Right renal cortex interstitium (tissue), 3 donors: ENCODE measurements around the gene CCR1. TPM values are rescaled to one million over a fixed set of nuclear protein-coding genes. Genes with fewer than 3 reads are reported as not detected.

Source experiments
- DNase-seq, 3 donors: peaks; one replicate each; pipeline ENCODE4 v3.0.0-alpha.2; 2013; ENCODE audit warnings: low read depth in 3 of 3, low spot score in 2 of 3
- polyA plus RNA-seq, 3 donors: library from polyadenylated mRNA; unstranded; fragments of 120-200 nt; gene quantifications; one replicate each; pipeline ENCODE4 v1.2.1, GENCODE V29; 2013; ENCODE audit not compliant: insufficient read length in 3 of 3

CCR1 gene
- 1 to 10 TPM; 1.7 to 2.6 (median 2.4) TPM for polyA plus RNA-seq

DNA sequence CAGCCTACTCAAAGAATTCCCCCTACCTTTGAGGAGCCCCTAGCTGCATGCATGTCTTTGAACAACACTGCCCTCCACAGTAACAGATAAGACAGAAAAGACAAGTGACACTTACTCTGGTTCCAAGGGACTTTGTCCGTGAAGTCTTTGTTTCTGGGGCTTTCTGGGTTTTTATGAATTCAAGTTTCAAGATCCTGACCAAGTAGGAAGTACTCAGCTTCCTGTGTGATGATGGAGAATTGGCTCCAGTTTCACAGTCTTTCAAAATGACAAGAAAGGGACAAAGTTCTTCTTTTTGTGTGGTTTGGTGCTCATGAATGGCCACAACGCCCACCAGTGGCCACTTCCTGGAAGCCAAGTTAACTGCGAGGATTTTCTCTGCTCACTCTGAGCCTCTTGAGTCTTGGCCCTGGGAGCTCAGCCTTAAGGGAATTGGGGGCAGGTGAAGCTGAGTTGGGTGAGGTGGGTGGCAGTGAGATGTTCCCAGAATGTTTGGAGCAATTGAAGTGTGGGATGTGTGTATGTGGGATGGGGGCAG lies at the start of gene CCR1:
TSS of gene CCR1 (minus strand) at position 147 of the 538 bp plus-strand sequence. CDS start 4,000 bp downstream, outside the sequence.
- peak in 1 of 3 donors; percentile 13 for DNase-seq

DNA sequence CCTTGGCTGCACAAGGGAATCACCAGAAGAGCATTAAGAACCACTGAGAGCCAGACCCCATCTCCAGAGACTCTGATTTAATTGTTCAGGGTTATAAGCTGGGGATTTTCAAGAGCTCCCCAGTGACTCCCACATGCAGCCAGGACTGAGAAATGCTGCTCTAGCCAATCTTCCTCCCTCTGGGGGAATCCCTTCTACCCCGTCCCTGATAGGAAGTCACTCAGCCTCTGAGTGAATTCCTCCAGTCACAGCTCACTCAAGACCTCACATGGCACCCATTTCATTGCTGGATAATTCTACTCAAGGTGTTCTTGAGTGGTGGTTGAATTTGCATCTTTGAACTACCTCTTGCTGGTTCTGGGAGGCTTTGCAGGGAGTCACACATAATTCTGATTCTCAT lies 44.9 kb upstream of the CCR1 start:
- DNase-seq: no peak

DNA sequence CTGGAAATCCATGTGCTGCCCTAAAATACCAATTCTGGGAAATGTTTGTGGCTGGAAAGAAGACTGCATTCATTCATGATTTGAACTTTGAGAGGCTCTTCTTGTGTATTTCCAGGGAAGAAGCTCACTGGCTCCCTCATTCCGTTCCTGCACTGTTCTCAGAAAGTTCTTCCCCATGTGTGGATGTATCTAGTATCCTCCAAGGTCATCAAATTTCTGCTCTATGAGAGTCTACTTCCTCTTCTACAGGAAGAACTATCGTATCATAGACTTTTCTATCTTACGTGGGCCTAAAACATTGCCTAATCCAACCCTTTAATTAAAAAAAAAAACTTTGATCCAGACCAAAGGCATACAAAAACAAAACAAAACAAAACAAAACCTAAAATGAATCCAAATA lies 37.0 kb upstream of the CCR1 start:
- DNase-seq: no peak

DNA sequence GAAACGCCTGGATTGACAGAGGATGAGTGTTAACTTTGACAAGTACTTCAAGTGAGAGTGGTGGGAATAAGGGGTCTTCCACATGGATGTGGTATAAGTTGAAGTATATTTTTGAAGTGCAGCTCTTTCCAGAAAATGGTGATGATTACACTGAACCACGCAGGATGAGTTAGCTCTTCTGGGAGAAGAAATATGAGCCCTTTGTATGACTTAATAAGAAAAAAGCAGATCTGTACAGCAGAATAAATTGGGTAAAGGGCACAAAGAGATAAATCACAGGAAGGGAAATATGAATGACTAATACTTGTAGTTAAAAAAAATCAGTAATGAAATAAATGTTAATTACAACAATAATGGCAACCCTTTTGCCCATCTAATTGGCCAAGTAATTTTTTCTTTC lies 35.4 kb upstream of the CCR1 start:
- no peak for DNase-seq

DNA sequence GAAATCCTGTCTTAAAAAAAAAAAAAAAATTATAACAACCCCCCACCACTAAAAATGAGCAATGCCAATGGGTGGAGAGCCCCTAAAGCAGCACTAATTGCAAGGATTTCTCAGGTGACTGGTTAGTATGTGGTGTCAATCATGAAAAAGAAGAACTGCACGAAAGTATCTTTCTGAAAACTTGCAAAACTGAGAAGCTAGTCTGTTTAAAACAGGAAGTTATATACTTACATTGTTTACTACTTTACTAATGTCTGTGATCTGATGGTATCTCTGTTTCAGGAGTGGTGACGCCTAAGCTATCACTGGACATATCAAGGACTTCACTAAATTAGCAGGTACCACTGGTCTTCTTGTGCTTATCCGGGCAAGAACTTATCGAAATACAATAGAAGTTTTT lies 34.0 kb upstream of the CCR1 start, which contains the start of gene CCR3:
TSS of gene CCR3 (plus strand) at position 341 of the 400 bp plus-strand sequence. CDS start 22,699 bp downstream, outside the sequence.
- DNase-seq: no peak

DNA sequence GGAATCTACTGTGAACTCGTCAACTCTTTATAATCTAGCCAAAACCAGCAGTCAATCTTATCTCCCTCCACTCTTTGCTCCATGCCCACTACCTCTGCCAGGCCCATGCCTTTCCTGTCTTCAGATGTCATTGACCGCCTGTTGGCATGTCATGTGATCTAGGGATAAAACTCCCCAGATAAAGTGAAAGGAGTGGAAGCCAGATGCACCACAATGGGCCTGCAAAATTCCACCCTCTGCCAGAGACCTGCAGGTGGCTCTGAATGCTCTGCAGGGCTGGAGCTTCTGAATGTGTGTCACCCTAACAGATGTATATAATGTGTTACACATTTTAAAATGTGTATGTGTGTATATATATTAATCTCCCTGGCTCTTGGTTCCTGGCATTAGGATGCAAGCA lies 31.8 kb upstream of the CCR1 start:
- no peak for DNase-seq

DNA sequence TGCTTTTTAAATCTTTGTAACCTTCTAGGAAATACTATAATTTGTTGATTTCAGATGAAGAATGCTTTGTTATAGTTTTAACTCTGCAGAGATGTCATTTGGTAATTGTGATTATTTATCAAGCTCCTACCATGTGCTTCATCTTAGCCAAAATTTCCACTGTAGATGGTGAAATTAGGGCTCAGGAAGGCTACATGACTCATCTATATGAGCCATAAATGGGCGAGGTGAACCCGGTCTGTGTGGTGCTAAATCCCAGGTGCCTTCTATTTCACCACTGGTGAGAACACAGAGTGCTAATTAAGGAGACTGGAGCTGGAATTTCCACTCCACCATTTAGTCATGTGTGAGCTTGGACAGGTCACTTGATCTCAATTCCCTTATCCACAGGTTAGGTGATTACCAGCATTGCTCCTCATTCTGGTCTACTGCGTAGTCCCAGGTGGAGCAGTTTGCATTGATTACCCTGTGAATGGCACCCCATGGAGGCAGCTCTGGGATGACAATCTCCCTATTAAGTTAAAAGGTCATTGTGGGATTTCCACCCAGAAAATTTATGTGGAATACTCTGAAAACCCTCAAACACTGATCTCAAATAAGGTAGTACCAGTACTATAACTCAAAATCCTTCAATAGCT lies 31.3 kb upstream of the CCR1 start:
- DNase-seq: no peak

DNA sequence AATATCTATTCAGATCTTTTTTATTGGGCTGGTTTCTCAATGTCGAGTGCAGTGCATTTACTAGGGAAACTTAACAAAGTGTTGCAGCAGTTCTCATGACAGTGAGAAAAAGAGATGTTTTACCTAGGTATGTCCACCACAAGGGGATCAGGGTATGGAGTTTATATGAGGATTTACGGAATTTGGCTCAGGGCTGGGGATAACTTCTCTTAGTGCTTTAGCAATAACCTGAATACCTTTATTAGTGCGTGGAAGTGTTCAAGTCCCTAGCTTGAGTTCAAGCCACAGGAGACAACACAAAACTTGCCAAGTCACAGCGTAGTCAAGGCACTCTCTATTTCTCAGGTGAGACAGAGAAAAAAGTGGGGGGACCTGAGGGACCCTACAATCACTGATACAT lies 30.3 kb upstream of the CCR1 start:
- no peak for DNase-seq

DNA sequence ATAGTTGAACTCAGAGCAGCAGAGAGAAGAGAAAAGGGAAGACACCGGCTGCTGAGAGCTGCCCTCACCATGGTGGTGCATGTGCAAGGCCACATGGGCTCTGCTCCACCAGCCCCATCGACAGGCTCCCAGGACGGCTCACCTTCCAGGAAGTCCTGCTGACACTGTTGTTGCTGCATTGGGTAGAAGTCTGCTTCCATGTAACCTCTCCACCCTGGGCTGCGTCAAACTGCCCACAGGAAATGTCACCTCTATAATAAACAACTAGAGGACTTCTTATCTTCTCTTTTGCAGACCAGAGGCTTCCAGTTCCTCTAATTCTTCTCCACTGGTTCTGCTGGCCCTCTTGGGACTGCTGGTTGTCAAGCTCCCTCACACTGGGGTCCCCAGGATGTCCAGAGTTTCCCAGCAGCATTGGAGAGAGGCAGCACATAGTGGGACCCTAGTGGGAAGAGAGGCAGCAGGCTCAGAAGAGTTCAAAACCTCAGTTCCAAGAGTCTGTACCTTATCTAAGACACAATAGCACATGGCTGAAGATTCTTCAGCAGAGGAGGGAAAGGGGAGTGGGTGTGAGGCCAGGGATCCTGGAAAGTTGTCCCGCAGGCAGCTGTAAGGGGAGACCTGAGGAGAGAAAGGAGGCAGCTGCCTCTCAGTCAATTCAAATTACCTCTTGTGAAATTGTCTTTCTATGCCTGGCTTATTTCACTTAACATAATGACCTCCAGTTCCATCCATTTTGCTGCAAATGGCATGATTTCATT lies 28.4 kb upstream of the CCR1 start:
- no peak for DNase-seq

DNA sequence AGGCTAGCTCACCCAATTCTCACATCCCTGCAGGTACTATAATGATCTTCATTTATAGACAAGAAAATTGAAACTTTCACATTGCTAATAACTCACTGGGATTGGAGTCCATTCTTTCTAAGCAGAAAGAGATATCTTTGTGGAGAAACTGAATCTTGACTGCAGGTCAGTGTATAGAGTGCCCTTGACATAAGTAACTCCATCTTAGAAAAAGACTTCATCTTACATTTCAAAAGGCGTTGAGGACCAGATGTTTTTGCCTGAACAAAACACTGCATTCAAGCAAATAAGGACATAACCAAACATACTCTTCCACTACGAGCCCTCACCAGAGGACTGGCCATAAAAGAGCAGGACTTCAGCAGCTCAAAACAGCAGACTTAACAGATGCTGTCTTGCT lies 27.3 kb upstream of the CCR1 start:
- DNase-seq: no peak

DNA sequence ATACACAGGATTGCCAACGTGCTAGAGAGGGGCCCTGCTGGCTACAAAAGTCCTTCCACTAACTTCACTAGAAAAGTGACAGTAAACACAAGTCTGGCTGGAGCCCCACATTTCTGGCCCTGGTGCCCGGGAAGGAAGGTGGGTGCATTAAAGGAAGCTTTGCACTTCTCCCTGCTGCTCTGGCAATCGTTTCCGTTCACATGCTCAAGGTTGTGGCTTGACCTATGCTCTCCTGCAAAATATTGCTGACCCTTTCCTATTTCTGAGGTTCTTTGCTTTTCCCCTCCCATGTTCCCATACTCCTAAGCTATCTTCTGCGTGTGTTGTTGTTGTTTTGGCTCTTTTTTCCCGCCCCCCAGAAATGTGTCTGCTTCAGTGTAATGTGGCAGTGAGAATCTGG lies 25.1 kb upstream of the CCR1 start:
- DNase-seq: no peak

DNA sequence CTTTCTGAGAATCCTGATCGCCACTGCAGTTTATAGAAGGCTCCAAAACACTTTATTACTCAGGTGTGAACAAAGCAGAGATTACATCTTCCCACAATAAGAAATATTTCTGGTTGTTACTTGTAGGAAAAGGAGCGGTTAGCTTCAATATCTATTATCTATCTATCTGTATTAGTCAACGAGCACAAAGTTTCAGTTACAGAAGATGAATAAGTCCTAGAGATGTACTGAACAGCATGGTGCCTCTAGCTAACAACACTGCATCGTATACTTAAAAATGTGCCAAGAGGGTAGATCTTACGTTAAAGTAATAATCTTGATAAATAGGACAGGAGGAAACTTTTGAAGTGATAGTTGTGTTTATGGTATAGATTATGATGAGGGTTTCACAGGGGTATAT lies 23.2 kb upstream of the CCR1 start:
- DNase-seq: no peak

DNA sequence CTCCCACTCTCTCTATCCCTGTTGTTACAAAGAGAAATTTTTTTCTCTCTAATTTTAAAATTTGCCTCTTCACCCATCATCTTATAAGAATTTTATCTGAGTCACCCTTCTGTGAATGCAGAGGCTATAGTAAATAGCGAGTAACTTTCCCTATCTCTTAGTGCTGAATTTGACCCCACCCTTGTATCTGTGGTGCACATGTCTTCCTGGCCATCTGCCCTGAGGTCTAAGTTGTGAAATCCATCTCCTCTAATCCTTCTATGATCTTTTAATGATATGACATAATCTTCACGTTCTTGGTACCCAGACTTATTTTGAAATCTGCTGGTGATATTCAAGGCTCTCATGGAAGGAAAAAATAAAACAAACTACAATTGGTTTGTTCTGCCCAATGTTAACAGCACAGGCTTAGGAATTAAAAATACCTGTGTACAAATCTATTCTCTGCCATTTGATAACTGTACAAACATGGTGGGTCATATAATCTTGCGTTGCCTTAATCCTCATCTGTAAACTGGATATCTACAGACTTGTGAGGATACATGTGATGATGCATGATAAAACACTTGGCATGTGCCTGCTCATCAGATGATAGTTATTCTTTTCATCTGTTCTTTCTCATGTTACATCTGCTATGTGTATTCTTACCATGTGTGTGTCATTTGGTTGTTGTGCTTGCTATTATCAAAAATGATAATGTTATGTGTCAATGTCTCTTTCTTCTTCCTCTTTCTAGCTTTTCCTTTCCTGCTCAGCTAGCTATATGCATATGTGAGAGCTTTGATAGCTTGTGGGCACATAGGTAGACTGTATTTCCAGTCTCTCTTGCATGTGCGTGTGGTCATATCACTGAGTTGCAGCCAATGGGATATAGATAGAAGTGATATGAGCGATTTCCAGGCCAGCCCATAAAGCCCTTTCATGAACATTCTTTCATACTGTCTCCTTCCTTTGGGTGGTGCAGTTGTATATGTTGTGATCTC lies 20.4 kb upstream of the CCR1 start:
- no peak for DNase-seq

DNA sequence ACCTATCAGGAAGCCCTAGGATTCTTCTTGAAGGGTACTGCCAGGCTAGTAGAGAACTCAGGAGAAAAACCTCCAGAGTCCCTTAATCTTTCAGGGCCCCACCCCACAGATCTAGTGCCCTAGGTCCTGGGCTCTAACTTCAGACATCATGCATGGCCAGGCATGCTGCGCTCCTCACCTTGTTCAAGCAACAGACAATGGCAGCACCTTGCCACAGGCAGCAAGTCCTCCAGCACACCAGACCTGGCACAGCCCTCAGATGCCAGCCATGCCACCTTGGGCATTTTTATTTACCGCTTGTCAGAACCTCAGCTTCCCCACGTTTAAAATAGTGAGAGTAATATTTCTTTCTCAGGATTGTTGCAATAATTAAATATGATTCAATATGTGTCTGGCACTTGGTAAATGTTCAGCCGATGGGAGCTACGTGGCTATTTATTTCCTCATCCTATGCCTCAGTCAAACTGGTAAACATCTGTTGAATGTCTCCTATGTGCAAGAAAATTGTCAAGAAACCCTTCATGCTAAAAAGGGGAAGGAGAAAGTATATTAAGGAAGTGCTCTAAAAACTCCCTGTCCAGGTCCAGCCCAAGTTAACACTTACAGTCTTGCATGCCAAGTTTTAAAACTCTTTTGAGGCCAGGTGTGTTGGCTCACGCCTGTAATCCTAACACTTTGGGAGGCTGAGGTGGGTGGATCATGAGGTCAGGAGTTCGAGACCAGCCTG lies 14.5 kb upstream of the CCR1 start:
- no peak for DNase-seq

DNA sequence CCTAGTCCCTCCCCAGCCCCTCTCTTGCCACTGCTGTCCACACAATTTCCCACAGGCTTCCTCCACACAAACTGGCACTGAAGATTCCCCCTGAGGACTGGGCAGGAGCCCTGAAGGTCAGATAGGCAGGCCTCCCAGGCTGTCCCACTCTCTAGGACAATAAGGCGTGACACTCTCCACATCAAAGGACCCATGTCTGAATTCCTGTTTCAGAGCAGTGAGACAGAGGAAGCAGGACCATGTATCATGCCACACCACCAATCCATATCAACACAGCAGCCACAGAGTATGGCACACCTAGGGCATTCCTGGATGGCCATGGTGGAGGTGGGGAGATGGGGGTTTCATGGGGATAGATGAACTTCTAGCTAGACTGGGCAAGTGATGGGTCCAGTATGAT lies 13.8 kb upstream of the CCR1 start:
- DNase-seq: no peak

DNA sequence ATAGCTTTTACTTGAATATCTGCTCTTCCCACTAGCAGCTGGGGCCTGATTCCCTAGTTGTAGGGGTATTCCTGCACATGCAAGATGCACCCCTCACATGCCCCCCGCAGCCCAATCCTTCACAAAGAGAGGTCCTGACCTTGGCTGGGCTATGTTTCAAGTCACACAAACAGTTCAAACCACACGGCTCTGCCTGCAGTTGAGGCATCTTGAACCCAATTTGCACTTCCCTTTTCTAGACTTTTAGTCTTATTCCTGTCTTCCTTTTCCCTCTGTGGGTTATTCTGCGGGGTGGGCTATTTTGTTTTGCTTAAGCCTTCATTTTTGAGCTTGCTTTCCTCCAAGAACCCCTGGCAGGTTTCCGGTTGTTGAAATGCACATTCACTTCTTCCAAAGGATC lies 13.3 kb upstream of the CCR1 start:
- DNase-seq: no peak

DNA sequence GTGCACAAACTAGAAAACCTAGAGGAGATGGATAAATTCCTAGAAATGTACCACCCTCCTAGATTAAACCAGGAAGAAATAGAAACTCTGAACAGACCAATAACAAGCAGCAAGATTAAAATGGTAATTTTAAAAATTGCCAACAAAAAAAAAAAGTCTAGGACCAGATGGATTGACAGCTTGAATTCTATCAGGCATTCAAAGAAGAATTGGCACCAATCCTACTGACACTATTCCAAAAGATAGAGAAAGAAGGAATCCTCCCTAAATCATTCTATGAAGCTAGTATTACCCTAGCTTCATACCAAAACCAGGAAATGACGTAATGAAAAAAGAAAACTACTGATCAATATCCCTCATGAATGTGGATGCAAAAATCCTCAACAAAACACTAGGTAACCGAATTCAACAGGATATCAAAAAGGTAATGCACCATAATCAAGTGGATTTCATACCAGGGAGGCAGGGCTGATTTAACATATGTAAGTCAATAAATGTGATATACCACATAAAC lies 10.1 kb upstream of the CCR1 start:
- no peak for DNase-seq

DNA sequence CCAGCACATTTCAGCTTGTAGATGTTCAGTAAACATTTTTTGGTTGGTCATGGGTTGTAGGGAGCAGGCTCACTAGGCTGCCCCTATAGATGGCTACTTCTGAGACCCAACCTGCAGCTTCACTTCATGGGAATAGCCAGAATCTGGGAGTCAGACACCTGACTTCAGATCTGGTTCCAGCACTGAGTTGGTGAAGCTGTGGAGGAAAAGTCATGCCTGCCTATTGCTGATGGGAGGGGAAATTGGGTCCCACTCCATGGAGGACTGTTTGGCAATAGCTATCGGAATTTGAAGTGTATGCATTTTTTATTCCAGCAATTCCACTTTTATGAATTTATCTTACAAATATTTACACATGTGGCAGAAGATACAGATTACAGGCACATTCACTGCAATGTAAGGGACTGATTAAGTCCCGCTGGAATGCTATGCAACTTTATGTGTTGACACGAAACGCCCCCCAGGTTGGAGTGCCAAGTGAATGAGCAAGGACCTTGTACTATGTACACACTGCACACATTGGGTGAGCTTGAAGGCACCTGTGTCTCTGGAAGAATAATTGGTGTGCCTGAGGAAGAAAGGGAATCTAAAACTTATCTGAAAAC lies 7.8 kb upstream of the CCR1 start:
- no peak for DNase-seq

DNA sequence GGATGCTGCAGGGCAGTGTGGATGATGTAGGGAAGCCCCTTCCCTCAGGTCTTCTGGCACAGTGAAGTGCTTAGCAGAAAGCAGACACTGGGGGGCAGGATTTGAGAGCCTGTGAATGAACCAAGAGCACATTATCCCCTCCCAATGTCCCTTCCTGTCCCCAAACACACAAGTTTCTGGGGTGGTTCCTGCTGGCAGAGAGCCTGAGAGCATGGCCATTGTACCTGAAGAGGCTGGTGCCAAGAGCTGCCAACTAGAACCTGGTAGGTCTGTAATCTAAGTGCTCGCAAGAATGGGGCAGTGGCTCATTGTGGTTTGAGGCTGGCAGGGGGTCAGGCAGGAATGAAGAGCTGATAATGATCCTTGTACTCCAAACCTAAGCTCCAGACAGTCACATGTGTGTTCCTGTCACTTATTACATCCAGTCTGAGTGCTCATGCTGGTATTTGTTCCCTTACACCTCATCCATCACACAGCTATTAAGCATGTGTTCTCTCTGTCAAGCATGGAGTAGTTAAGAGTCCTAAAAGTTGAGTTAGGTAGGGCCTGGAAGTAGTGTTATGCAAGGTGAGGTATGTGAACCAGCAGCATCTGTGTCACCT lies 6.7 kb upstream of the CCR1 start:
- DNase-seq: no peak
